ENCODE results near the gene SPAM1.
"Not testable (repeated sequence)": the region's sequence is repeated elsewhere in the genome, so short reads cannot be mapped to it uniquely, and the experiment has no call there.

The SPAM1 gene

DNA sequence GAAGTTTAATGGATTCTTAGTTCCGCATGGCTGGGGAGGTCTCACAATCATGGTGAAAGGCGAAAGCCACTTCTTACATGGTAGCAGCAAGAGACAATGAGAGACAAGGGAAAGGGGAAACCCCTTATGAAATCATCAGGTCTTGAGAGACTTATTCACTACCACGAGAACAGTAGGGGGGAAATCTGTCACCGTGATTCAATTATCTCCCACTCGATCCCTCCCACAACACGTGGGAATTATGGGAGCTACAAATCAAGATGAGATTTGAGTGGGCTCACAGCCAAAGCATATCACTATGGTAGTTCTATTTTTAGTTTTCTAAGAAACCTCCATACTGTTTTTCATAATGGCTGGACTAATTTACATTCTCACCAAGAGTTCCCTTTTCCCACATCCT is 36.7 kb downstream of the SPAM1 start:
- DNase-seq, result no peak

DNA sequence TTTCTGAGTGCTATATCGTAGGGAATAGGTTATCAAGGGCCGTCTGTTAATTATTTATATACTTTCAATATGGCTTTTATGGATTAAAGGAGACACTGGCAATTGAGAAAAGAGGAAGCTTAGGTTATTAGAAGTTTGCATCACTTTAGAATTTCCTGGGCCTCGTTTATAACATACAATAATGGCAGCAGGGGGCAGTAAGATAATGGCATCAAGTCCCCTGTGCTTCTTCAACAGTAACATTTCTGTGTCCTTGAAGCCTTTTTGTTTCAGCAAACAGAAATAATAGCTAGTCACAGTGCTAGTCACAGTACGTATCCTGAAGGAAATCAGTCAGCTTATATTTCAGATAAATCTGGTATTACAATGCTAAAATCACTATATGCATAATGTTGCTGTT is 41.9 kb downstream of the SPAM1 start:
- DNase-seq, result no peak

DNA sequence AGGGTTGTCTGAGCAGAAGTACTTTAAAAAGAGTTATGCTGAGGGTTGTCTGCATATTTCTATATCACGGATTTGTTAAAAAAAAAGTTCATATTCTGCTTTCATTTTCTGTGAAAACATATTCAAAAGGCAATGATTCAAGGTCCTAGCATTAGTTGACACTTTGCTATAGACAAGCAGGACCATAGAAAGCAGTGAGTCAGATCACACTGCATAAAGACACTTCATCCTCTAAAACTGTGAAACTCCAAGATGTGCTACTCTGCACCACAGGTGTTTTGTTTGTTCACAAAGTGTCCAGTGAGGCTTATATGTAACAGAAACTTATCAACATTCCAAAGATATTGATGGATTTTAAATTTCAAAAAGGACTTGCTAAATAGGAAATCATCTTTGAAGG is 47.0 kb downstream of the SPAM1 start:
- DNase-seq, result no peak

DNA sequence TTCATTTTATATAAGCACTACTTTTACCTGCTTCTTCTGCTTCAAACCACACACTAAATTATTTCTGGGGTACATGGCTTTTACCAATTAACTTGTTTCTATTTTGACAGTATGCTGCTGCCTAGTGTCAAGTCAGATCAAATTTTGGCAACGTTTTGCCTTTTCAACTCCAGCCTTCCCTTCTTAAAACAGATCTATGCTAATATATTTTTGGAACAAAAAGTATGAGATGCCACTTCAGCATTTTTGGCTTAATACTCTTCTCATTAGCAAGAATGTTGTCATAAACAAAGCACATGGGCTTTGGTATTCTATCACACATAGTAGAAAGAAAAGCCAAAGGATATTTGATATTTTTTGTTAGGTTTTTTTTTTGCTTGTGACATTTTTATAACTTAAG is 47.8 kb downstream of the SPAM1 start:
- no peak for DNase-seq

DNA sequence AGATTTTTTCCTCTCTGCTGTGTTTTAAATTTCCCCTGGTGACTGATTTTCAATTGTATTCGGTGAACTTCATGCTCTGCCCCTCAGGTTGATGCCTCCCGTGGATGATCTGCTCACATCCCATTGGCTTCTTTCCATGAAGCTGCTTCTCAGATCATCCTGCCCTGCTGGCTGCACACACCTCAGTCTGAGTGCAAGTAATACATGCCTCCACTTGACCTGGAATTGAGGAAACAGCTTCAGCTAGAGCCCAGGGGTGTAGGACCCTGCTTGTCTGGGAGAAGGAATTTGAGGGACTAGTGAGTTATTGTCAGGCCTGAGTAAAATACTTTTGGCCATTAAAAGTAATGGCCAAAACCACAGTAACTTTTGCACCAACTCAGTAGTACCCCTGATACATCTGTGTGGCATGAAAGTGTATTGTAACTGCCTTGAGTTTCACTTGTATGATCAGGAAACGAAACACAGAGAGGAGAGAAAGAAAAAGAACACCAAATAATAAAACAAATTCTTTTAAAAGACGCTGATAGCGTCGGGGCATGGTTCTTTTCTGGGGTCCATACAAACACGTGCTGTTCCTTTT is 49.4 kb downstream of the SPAM1 start:
- DNase-seq, result no peak

DNA sequence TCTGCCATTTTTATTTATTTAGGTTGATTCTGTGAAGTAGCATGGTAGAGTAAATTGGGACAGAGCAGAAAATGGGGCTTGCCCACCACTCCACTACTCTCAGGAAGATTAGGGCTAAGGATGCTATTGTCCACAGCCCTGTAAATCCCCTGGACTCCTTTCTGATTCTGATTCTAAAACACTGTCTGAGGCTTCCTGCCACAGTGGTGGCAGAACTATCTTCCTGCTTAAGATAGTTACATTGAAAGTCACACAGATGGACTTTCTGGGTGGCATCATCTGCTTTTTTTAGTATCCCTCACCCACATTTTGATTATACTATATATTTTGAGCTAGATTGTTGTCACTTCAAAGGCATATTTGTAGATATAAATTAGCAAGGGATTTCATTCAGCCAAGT is 50.0 kb downstream of the SPAM1 start:
- no peak for DNase-seq

DNA sequence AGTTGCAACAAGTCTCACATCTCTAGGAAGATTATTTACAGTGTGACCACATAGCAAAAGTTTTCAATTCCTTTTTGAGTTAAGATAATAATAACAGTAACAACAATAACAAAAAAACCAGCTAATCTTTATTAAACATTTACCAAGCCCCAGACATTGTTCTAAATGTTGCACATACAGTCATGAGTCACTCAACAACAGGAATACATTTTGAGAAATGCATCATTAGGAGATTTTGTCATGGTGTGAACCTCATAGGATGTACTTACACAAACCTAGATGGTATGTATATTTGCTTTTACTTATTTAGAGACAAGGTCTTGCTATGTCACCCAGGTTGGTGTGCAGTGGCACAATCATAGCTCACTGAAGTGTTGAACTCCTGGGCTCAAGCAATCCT is 52.0 kb downstream of the SPAM1 start:
- DNase-seq, result no peak

DNA sequence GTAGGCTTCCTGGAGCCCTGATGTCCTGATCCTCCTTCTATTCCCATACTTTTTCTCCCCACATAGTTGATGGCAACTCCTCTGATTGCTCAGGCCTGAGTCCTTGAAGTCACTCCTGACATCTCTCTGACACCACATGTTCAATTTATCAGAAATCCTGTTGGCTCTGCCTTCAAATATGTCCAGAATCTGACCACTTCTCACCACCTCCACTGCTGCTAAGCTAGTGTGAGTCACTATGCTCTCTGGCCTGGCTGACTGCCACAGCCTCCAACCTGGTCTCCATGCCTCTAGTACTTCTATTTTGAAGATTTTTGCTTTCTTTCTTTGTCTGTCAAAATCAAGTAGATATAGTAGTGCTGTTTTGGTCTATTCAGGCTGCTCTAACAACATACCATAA is 54.8 kb downstream of the SPAM1 start:
- no peak for DNase-seq

DNA sequence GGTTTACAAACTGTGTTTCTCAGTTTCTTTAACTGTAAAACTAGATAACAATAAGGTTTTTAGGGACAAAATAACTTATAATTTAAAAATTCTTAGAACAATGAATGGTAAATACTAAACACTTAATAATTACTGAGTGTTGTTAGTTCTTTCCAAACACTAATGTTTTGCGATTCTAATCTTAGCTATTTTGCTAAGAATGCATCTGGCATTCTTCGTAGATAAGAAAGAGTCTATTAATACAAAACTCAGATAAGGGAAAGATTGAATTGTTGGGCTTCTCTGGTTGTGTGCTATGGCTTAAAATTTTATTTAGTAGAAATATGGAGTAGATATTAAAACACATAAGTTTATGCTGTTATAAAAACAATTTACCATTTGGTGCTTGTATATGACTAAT is 62.4 kb downstream of the SPAM1 start:
- DNase-seq, result no peak

DNA sequence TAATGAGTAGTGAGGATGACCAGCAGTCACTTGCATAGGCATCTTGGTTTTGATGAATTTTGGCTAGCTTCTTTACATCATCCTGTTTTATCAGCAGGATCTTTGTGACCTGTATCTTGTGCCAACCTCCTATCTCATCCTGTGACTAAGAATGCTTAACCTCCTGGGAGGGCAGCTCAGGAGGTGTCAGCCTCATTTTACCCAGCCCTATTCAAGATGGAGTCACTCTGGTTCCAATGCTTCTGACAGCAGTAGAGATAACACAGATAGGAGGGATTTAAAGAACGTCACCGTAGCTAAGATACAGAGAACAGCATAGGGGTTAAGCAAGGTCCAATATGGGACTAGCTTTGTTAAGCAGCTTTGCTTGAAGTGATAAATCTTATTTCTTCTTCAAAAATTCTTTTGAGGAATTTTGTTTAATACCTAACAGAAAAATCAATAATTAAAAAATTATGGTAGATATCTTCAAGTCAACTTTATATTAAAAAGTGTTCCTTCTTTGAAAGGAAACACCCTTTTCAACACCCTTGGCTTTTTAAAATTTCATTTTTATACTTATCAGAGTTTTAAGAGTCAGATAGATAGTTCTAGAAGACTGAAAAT is 68.0 kb downstream of the SPAM1 start:
- no peak for DNase-seq

DNA sequence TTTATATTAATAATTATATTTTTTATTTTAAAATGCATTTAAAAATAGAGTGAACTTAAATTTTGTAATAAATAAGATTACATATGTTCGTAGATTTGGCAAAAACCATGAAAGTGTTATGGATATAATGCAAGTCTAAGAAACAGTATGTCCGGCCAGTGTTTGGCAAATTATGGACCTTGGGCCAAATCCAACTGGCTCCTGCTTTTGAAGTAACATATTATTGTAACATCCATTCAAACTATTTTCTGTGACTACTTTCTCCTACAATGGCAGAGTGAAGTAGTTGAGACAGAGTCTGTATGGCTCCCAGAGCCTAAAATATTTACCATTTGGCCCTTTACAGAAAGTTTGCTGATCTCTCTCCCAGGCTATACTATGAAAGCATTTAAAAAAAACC is 69.0 kb downstream of the SPAM1 start:
- no peak for DNase-seq

DNA sequence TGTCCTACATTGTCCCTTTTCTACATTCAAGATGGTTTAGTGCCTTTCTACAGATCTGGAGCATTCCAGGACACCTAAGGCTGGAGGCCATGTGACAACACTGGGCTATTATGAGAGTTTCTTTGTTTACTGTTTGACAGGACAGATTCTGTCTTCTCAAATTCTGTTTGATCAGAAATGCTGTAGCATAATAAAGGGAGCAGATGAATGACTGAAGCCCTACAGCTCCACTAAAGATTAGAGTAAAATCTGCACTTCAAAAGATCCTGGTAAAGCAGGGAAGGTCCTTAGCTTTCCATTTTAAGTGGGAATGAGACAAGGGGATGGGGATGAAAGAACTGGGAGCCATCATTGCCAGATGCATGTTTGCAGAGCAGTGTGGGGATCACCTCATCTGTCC is 69.4 kb downstream of the SPAM1 start:
- no peak for DNase-seq

DNA sequence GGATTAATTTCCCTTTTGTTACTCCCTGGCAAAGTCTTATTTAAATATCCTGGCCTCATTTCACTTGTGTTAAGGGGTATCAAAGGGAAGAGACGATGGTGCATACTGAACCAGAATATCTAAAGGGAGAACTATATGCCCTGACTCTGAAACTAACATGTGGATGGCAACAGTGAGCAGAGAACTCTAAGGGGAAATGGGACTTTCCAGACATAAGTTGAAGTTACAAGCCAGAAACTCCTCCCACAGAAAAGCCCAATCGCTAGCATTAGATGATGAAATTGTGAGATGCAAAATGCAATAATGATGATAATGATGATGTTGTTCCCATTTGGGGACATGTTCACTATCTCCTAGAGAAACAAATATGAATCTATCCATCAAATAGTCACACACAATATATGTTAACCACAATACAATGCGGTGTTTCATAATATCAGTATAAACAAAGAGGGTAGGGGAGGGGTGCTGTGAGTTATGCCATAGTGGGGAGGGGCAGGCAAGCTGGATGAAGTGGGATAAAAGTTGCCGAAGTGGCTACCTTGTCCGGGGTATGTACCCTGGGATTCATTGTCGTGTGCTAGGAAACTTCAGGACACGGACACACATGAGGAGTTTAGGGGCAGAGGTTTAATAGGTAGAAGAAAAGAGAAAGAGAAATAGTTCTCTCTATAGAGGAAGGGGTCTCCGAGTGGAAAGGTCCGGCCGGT is 70.7 kb downstream of the SPAM1 start:
- DNase-seq, result no peak

DNA sequence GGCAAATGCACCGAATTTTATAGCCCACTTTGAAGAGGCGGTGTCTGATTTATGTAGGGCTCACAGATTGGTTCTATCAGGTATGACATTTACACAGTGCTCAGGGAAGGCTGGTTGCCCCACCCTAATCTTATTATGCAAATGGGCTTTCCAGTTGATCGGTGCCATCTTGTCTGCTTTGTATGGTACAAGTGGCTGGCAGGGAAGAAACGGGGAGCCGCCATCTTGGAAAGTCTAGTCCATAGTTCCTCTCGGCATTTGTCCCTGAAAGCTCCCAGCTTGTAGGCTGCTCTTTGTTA is 71.2 kb downstream of the SPAM1 start:
- no peak for DNase-seq

DNA sequence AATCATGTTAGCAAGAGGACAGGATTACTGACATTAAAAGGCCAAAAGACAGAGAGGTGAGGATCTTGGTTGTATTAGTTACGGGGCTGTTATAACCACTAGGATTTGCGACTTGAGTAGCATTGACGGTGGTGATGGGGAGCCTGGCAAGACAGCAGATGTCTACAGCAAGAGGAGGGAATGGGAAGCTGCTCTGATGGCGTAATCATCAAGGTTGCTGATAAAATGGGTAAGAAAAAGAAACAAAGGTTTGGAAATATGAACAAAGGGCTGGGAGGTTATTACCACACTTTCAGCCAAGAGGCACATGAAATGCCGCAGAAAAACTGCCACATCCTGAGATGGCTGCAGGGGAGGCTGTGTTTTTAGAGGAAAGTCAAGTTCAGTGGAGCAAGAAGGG is 73.9 kb downstream of the SPAM1 start:
- no peak for DNase-seq

DNA sequence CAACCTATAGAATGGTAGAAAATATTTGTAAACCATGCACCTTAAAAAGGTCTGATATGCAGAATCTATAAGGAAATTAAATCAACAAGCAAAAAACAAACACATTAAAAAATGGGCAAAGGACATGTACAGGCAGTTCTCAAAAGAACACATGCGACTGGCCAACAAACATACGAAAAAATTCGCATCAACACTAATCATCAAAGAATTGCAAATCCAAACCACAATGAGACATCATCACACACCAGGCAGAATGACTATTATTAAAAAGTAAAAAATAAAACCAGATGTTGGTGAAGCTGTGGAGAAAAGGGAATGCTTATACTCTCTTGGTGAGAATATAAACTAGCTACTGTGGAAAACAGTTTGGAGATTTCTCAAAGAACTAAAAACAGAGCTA is 74.7 kb downstream of the SPAM1 start:
- DNase-seq, result no peak

DNA sequence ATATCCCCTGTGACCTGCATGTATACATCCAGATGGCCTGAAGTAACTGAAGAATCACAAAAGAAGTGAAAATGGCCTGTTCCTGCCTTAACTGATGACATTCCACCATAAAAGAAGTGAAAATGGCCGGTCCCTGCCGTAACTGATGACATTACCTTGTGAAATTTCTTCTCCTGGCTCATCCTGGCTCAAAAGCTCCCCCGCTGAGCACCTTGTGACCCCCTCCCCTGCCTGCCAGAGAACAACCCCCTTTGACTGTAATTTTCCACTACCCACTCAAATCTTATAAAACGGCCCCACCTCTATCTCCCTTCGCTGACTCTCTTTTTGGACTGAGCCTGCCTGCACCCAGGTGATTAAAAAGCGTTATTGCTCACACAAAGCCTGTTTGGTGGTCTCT is 83.3 kb downstream of the SPAM1 start:
- not testable (repeated sequence) for DNase-seq

DNA sequence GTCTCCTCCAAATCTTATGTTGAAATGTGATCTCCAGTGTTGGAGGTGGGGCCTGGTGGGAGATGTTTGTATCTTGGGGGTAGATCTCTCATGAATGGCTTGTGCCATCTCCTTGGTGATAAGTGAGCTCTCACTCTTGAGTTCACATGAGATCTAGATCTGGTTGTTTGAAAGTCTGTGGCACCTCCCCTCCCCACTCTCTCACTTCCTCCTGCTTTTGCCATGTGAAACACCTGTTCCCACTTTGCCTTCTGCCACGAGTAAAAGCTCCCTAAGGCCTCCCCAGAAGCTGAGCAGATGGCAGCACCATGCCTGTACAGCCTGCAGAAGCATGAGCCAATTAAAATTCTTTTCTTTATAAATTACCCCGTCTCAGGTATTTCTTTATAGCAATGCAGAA is 84.3 kb downstream of the SPAM1 start:
- no peak for DNase-seq

Data from activated T-cell treated with anti-CD3 and anti-CD28 coated beads for 4 hours (primary cell).